HG03575 (cell line): ENCODE measurements around the gene COL4A2.
"Not testable (repeated sequence)": the region's sequence is repeated elsewhere in the genome, so short reads cannot be mapped to it uniquely, and the experiment has no call there.

ENCODE experiments used
- ATAC-seq: cut with Tn5 transposase; IDR thresholded peaks from one replicate; pipeline ENCODE4 v1.9.1; 2021; ENCODE audit not compliant: unreplicated experiment, insufficient number of reproducible peaks, low FRiP score; ENCODE audit errors: extremely low read depth

COL4A2 gene

DNA sequence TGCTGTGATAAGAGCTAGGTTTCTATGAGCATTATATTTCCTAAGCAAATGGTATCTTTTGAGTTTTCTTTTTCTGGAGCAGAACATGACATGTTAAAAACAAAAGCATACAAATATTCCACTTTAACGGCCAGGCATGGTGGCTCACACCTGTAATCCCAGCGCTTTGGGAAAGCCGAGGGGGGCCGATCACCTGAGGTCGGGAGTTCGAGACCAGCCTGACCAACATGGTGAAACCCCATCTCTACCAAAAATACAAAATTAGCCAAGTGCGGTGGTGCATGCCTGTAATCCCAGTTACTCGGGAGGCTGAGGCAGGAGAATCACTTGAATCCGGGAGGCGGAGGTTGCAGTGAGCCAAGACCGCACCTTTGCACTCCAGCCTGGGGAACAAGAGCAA lies 146.0 kb downstream of the COL4A2 start:
- ATAC-seq, result not testable (repeated sequence)

DNA sequence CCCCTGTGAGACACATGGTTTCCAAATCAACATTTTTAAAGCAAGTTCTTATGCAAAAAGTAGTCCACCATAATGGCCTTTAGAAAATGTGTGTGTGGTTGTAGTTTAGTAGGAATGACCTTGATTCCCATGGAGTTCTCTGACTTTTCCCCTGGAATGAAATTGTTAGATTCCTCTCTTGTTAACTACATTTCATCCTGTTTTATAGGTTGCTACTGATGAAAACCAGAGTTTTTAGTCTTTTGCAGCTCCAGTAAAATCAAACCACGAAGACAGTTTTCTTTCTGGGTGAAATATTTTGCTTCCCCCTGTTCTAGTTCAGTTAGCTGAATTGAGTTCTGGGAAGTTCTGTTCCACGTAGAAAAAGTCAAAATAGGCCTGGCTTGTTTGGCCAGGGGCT lies 146.7 kb downstream of the COL4A2 start:
- no peak for ATAC-seq

DNA sequence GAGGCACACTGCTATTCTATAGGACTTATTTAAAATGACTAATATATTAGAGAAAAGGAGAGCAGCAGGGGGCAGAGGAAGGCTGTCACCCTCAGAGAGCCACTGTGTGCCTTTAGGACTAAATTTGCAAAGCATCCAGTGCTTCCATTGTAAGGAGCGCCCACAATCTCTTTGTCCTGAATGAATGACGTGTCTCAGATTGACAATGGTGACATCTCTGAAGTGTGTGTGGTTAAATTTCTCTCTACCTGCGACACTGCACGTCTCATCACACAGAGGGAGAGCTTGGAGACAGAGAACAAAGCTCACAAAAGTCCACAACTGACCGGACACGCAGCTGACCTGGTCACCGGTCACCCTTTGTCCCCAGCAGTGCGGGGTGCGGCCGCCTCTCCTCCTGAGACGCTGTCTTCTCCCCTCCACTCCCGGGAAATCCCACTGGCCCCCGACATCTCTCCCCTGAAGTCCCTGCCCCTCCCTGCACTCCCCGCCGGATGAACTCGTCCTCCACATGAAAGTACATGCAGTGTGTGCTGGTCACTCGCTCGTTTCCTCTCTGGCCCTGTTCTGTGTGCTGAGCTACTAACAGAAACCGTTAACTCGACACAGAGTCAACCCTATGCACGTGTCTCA lies 147.3 kb downstream of the COL4A2 start:
- no peak for ATAC-seq

DNA sequence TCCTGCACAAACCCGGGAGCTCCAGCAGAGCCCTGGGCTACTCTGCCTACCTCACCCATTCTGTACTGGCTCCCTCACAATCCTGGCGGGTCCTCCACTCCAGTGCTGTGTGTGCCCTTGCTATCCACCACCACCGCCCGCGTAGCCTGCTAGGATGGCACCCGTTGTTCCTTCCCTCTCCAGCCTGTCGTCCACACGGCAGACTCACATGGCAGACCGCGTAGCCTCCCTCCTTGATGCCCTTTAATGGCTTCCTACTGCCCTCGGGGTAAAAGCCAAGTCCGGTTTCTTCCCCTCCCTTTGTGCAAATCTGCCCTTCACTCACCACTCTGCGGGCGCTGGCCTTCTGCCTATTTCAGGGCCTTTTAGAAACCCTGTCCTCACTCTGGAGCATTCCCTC lies 147.9 kb downstream of the COL4A2 start:
- no peak for ATAC-seq

DNA sequence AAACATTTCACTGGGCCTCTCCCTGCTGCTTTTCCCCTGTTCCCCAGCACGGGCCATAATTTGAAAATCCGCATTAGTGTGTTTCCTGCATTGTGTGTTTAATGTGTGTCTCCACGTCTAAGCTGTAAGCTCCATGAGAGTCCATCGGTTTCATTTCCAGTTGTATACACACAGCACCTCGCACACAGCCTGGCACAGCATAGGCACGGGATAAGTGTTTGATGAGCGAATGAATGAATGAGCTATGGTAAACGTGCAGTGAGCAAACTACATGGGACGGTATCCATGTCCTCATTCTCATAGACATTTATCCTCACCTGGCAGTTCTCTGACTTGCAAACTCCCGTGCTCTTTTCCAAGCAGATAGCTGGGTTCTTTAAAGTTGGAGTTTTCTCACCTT lies 148.4 kb downstream of the COL4A2 start:
- no peak for ATAC-seq

DNA sequence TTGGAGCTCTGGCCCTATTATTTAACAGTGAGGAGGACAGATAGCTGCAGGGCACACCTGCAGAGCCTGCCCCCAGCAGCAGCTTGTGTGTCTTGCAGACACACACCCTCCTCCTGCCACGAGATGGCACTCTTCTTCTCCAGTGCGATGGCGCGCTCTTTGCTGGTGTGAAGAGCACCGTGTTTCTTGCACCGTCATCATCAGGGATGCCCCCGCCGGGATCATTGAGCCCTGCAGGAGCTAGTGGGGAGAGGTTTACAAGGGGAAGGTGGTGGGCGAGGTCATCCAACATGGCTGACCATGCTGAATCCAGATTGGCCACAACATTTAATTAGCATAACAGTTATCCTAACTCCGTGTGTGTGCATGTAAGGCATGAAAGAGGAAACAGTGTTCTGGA lies 148.9 kb downstream of the COL4A2 start:
- peak; percentile 82 for ATAC-seq

DNA sequence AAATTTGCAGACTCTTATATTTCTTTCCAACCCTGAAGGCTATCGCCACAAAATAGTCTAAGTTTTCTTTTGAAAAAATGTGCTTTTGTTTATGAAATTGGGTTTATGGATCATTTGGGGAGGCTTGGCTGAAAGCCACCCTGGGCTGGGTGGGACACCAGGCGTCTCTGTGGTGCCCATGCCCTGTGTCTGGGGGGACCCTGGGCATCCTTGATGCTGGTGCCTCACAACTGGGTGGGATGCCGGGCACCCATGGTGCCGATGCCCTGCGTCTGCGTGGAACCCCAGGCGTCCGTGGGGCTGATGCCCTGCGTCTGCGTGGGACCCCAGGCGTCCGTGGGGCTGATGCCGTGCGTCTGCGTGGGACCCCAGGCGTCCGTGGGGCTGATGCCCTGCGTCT lies 149.5 kb downstream of the COL4A2 start:
- no peak for ATAC-seq

DNA sequence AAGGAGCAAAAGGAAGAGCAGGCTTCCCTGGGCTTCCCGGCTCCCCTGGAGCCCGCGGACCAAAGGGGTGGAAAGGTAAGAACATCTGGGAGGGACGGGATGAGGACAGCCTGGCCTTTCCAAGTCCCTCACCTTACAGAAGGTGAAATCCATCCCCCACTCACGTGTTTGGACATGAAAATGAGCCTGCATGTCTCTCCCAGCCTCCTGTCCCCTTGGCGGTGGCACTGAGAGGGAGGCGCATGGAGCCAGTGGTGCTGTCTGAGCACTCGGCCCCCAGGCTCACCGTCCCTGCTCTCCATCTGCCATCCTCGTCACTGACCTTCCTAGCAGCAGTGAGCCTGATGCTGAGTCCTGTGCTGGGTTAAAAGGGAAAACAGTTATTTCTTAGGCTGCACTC lies 150.3 kb downstream of the COL4A2 start:
- ATAC-seq, result no peak

DNA sequence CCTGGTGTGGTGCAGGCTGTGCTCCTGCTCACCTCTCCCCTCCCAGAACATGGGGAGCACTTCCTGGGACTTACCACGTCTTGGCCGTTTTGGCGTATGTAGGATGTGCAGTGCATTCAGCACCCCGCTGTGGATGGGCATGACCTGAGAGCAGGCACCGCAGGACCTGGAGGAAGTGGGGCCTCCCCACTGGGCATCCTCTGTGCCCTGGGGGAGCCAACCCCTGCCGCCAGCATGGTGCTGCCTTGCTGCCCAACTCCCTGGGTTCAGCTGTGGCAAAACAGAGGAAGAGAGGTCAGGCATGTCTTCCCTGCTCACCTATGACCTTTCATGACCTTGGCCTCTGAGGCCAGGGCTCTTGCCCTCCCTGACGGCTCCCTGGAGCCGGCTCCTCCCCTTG lies 150.9 kb downstream of the COL4A2 start:
- no peak for ATAC-seq

DNA sequence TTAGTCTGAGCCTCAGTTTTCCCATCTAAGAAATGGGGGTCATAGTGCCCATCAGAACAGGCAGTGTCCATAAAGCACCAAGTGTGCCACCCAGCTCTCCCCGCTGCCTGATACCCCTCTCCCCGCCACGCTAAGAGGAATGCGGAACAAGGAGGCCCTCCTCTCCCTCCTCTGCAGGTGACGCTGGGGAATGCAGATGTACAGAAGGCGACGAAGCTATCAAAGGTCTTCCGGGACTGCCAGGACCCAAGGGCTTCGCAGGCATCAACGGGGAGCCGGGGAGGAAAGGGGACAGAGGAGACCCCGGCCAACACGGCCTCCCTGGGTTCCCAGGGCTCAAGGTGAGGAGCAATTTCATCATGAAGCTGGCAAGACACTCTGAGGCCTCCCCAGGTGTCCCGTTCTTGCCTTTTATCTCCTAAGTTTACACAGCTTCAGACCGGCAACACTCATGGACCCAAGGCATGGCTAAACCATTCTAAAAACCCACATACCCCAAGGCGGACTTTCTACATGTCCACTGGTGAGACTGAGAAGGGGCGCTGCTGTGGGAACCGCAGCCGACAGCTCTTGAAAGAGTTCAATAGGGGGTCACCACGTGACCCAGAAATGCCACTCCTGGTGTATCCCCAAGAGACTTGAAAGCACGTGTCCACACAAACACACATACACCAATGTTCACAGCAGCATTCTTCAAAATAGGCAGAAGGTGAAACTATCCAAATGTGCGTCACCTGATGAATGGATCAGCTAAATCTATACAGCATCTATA lies 151.7 kb downstream of the COL4A2 start:
- no peak for ATAC-seq

DNA sequence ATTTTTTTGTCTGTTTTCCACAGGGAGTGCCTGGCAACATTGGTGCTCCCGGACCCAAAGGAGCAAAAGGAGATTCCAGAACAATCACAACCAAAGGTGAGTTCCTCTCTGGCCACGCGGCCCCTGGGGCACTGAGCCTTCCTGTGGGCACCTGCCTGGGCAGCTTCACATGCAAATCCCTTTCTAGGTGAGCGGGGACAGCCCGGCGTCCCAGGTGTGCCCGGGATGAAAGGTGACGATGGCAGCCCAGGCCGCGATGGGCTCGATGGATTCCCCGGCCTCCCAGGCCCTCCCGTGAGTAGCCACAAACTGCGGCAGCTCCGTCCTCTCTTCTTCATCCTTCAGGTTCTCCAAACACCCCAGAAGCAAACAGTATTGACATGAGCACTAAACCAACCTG lies 155.0 kb downstream of the COL4A2 start:
- no peak for ATAC-seq

DNA sequence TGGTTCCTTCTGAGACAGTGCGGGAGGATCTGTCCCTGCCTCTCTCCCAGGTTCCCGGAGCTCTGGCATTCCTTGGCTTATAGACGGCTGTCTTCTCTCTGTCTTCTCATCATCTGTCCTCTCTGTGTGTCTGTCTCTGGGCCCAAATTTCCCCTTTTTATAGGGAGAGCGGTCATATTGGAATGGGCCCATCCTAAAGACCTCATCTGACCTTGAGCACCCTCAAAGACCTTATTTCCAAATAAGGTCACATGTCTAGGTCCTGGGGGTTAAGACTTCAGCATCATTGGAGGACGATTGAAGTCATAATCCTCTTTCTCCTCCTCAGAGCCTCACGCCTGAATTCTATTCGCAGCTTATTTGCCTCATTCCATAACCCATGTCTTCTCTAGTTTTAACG lies 156.1 kb downstream of the COL4A2 start:
- ATAC-seq, result no peak

DNA sequence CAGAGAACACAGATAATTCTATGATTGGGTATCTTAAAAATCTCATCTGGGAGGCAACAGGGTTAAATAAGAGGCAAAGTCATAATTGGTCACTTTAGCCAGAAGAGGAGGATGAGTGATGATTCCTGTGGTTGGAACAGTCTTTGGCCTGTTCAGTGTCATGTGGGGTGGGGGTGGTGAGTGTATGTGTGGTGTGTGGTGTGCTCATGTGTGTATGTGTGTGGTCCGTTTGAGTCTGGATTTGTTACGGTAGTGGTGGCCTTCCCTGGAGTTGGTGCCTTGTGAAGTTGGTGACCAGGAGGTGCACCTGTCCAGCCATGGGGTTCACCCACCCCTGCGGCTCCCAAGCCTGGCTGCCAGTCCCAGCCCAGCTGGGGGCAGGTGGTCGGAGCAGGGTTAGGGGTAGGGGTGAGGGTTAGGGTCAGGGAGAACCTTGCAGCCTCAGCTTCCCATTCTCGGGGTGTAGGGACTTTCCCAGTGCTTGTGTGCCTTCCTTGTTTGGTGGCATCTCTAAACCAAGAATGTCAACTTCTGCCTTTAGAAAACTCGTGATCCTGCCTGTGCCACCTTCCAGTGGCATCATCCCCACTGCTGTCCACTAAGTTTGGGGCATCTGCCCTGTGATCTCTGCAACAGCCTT lies 156.9 kb downstream of the COL4A2 start:
- no peak for ATAC-seq

DNA sequence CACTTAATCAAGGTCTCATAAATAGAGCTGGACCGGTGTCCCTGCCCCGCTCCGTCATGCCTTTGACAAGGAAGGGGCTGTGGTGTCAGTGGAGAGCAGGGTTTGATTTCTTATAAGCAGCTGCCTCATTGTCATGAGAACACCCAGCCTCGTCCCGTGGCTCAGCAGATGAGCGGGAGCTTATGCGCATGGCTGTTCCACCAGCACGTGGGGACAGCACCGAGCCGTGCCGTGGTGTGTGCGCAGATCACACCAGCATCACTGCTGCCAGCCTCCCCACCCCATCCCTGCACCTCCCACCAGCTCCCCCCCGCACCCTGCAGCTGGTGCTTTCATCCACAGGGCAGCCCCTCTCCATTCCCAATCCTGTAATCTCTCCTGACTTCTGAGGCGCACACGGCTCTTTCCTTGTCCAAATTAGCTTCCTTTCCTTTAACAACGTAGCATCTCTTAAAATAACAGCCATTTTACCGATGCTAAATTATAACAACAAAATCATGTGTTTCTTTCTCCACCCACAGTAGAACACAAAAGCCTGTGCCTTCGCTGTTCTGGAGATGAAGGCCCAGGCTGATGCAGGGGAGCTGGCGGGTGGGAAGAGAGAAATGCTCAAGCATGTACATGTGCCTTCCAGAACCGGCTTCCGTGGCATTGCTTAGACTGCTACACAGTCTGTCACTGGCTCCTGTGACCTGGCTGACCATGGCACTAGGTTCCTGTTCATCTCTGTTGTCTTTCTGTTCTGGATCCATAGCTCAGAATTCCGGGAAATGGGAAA lies 157.7 kb downstream of the COL4A2 start:
- ATAC-seq, result no peak

DNA sequence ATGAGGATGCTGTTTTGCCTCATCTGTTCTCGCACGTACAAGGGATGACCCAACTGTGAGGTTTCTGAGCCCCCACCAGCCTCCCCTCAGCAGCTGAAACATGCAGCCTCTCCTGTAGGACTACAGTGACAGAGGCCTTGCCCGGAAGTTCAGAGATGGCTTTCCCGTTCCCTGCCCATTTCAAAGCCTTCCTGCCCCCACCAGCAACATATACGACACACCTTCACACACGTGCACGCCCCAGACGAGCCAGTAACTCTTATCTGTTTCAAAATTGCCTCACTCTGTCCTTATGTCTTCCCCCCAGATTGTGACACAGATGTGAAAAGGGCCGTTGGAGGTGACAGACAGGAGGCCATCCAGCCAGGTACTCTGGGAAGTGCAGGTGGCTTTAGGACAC lies 158.6 kb downstream of the COL4A2 start:
- ATAC-seq, result no peak

DNA sequence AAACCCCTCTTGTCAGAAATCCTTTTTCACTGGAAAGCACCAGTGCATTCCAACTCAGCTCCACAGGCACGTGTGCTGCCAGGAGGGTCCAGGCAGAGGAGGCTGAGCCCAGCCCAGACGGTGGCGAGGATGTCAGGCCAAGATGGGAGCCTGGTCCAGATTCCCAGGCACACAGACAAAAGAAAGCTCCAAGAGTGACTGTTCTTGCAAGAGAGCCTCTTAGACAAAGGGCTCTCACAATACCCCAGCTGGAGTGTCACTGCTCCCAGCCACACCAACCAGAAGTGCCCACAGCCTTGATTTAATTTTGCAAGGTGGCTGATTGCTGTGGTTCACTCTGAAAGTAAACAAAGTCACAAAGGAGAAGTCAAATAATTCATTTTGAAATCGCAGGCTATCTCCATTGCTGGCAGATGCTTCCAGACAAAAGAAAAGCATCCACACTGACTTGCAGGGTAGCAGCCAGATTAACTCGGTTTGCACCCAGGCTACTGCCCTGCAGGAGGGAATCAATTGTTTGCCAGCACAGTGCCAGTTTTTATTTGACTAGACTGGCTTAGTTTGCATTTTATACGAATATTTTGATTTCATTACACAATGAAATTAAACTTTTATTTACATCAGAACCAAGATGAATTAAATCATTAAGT lies 159.3 kb downstream of the COL4A2 start:
- no peak for ATAC-seq

DNA sequence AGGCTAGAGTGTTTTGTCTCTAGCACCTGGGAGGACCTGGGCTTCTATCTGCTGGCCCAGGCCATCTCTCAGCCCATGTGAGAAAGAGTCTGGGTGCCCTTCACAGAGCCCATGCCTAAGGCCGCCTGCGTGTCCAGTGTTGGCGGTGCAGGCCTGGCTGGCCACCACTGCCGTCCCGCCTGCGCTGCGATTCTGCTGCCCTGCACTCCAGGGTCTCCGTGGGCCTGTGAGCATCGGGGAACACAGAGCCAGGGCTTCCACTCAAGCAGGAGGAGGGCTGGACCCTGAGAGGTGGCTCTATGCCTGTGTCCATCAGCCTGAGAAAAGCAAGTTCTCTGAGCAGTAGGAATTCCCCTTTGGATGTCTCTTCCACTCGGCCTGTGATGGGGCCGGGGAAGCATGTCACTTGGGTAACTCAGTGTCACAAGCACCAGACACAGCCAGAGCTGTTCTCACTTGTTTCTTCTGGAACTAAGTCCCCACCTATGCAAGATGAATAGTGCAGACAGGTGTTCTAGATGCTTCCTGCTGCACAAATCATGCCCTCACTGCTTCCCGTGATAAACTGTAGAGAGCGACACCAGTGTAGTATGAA lies 160.5 kb downstream of the COL4A2 start:
- ATAC-seq, result no peak

DNA sequence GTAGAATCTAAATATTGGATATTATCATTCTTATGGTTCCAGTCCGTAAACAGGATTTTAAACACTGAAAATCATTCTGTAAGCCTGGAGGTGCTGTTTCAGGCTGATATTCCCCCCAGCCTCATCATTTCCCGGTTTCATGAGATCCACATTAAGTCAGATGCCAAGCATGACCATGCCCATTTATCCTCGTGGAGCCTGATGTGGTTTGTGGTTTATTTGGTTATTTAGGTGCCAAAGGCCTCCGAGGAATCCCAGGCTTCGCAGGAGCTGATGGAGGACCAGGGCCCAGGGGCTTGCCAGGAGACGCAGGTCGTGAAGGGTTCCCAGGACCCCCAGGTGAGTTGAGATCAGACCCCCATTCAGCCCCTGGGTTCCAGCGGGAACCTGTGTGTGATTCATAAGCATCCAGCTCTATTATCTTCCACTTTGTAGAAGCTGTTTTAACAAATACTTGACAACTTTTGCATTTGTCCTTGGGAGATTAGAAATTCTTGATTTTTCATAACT lies 162.0 kb downstream of the COL4A2 start:
- ATAC-seq, result no peak

DNA sequence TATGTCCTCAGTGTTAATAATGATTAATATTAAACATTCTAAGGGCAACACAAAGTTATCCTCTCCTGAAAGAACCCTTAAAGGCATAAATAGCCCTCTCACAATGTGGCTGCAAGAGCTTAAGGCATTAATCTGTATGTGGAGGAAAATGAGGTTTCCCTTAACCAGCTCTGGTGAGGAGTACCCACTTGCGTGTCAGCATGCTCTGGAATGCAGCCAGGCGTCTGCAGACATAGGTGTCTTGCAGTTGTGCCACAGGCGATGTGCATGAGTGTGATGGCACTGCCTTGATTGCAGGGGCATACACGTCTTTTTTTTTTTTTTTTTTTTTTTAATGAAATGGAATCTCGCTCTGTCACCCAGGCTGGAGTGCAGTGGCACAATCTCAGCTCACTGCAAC lies 162.5 kb downstream of the COL4A2 start:
- no peak for ATAC-seq
